HG03521 (cell line): ENCODE data around the gene ZFAND3.
"Not testable (repeated sequence)": the region's sequence is repeated elsewhere in the genome, so short reads cannot be mapped to it uniquely, and the experiment has no call there.

Experiments
- ATAC-seq: cut with Tn5 transposase; IDR thresholded peaks from one replicate; pipeline ENCODE4 v1.9.1; 2021; ENCODE audit warnings: mild to moderate bottlenecking, moderate library complexity; ENCODE audit not compliant: unreplicated experiment

The ZFAND3 gene

GRCh38 chr6:38114976-38115625 is 295.6 kb downstream of the ZFAND3 start:
- no peak for ATAC-seq

- no peak for ATAC-seq
Measured at GRCh38 chr6:38115626-38116008, 296.1 kb downstream of the ZFAND3 start.

- no peak for ATAC-seq
Measured at GRCh38 chr6:38116248-38116647, 296.7 kb downstream of the ZFAND3 start.

GRCh38 chr6:38117281-38117680 is 297.8 kb downstream of the ZFAND3 start:
- ATAC-seq = no peak

- no peak for ATAC-seq
Measured at GRCh38 chr6:38118791-38119365, 299.4 kb downstream of the ZFAND3 start.

DNA sequence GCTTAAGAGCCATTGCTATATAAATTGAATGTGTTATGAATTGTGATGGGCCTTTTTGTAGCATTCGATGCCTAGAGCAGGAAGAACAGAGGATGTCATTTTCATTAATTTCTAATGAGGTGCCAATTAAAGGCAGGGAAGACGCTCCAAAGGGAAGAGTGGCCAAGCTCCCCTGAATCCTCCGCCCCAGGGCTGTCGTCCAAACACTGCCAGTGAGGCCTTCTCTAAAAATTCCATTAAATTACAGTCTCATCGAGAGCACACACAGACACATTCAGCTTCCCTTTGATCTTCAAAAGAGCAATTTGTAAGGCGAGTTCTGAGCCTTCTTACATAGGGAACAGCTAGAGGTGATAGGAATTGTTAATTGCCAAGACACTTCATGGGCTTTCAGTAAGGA is 300.0 kb downstream of the ZFAND3 start:
- ATAC-seq = no peak

- ATAC-seq = not testable (repeated sequence)
Measured at GRCh38 chr6:38124224-38124926, 304.8 kb downstream of the ZFAND3 start.

DNA sequence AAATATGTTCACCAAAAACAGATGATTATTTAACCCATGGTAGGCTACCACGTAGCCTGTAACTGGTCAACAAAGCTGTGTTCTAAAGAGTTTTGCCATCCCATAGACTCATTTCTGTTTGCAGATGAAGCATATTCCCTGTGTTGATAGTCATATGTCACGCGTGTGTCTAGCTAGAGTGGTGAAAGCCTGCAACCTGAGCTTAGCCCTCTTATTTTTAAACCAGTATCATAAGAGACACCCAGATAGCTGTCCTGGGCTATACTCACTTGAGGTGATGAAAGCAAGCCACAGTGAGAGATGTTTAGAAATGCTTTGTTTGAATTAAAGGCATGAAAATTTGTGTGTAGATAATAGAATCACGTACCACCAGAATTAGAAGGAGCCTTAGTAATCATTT is 307.8 kb downstream of the ZFAND3 start:
- no peak for ATAC-seq

GRCh38 chr6:38131527-38131965 is 312.0 kb downstream of the ZFAND3 start:
- no peak for ATAC-seq

DNA sequence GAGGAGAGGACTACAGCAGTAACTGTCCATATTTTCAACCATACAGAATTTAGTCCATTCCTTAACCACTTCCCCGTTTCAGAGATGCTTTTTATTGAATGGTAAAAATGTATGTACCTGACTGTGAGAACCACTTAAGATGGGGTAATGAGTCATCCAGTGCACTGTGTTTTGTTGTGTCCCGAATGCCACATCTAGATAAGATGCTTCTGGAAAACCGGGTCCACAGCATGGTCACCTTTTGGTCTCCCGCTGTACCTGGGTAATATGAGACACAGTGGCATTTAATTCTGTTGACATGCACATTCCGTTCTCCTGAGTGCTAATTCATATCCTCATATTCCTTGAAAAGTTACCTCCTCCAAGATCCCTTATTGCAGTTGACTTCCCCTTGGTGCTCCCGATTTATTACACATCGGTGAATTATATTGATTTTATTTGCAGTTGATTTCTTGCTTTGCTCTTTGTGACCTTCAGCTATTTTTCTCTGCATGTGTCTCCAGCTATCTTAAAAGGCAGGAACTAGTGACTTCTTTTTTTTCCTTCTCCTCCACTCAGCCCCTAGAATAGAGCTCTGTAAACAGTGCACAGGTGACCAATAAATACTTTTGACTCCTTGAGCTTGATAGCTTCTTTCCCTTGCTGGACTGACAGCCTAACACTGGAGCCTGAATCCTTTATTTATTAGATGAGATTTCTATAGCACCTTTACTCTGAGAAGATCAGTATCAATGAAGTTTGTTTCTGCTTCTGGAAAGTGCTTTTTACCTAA is 314.6 kb downstream of the ZFAND3 start:
- ATAC-seq = no peak

DNA sequence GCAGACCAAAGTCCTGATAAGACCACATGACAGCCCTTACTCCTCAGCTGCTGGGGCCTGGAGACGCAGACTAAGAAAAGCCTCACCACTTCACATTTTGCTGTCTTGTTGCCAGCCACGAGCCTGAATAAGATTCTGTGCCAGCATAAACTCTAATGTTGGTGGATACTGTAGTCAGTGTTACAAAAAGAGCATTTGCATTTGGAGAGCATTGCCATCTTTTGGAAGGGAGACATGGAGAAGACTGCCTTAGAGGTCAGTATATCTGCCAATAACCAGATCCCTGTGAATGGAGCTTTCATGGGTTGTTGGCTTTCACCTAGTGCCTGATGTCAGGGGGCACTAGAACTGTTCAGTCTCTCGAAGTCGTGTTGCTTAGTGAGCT is 315.2 kb downstream of the ZFAND3 start:
- ATAC-seq = no peak

DNA sequence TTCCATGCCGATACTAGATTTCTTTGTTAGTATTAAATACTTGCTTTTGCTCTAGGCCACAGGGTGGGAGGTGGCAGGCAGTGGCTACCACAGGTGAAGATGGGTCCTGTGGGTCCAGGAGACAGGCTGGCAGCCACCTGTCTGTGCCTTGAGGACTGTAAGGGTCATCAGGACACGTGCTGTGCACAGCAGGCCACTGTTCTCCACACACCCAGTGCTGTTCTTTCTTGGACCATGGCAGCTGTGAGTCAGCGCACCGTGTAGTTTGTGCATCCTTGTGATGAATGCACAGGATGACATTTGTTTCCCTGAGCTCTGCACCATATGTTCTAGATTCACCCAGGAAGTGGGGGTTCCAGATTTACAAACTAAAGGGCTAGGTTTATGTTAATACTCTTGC is 317.0 kb downstream of the ZFAND3 start:
- ATAC-seq = no peak

DNA sequence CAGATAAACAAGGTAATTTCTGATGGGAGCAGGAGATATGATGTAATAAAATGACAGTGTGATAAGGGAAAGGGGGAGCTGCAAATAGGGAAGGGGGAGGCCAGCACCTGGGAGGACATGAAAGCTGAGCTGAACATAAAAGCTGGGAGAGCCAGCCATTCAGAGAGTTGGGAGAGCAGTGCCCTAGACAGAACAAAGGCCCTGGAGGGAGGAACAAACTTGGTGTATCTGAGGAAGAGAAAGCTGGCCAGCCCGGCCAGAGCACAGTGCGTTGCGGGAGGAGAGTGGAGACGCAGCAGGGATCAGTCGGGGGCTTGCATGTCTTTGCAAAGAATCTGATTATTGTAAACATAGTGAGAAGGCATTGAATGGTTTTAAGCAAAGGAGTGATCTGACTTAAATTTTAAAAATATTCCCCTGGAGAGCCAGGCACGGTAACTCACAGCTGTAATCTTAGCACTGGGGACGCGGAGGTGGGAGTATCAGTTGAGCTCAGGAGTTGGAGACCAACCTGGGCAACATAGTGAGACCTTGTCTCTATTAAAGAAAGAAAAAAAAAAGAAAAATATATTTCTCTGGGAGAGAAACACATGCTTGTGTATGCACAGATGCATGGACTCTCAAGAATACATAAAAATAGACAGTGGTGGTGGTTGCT is 318.2 kb downstream of the ZFAND3 start:
- ATAC-seq = no peak

DNA sequence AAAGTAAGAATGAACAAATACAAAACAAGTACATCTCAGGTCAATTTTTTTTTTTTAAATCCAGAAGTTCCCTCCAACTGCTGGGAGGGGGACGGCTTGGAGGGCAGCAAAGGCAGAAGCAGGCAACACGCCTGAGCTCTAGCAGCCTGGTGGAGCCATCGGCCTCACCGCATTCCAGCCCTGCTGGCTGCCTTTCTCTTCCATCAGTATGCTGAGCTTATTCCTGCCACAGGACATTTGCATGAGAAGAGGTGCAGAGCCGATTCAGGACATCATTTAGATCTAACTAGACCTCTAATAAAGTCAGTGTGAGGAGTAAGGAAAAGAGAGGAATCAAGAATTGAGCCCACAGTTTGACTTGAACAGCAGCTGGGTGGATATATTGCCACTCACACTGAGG is 318.8 kb downstream of the ZFAND3 start:
- ATAC-seq = no peak

GRCh38 chr6:38141085-38141484 is 321.6 kb downstream of the ZFAND3 start:
- ATAC-seq = no peak

GRCh38 chr6:38141716-38142115 is 322.2 kb downstream of the ZFAND3 start:
- ATAC-seq = no peak

DNA sequence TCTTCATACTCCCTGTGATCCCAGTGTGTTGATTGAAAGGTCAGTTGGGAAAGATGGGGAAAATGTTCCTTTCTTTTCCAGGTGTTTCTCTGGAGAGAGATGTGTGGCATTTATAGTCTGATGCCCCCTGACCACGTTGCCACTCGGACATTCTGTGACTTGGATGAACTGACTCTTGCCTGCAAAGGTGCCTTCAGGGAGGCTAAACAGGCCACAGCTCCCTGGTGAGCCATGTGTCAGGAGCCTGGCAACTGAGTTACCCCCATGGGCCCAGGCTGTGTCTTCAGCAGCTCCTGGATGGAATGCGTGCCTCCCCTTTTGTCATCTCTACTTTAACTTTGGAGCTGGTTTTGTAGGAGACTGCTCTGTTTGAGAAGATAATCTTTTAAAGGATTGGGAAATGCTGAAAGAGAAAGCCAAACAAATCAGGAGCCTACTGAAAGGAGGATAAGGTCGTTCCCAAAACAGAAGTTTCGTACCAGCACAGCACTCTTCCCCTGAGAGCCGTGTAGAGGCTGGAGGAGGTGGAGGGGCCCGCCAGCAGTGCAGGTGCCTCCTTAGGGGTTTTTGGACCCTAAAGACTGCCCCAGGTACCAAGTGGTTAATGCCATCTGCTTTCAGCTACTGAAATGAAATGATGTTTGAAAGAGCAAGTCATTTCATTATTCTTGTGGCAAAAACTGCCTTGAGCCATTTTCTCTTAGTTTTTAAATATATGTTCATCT is 322.8 kb downstream of the ZFAND3 start:
- ATAC-seq = no peak

DNA sequence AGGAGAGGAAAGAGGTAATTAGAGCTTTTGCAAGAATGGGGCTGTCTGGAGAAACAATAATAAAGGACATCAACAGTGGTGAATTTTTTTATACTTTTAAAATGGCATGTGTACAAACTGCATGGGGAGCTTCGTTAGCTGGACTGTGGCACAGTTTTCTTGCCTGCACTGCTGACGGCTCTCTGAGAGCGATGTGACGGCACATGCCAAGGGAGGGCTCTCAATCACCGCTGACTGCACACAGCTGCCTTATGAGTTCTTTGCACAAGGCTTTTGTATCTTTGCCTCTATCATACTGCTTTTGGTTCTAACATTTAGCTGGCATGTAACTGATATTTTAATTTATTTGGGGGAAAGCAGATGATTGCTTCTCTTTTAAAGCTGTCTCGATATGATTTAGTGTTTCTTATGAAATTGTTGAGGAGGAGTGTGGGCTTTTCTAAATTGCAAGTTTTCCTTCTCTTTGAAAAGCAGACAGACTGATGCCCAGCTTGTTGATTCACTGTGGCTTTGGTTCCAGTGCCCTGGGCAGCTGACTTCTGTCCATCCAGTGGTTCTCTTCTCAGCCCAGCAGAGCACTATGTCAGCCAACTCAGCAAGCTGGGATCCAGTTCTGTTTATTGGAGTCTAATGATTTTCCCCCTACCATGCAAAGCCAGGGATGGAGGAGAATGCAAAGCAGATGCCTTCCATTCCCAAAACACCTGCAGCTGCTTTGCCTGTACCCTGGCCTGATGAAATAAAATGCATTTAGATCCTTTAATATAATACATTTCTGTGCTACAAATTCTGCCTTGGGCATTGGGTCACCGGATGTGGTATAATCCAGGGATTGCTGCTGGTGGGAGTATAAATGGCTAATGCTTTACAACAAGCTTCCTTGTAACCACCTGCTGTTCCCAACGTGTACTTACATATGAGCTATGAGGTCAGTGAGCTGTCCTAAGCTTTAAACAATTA is 323.9 kb downstream of the ZFAND3 start:
- ATAC-seq = no peak

GRCh38 chr6:38144365-38144945 is 324.9 kb downstream of the ZFAND3 start:
- ATAC-seq = no peak
